Ectodermal cell (in vitro differentiated cells): ENCODE measurements around the gene KIF3A.

Source experiments
- H3K27ac ChIP-seq: 2 replicates; pipeline ENCODE4 v1.7.0; 2013; ENCODE audit warnings: mild to moderate bottlenecking, low read depth, low read length; ENCODE audit not compliant: insufficient read depth, poor library complexity, severe bottlenecking
- H3K27me3 ChIP-seq: 2 replicates; pipeline ENCODE4 v1.7.0; 2013; ENCODE audit warnings: mild to moderate bottlenecking, low read length; ENCODE audit not compliant: insufficient read depth, control insufficient read depth, poor library complexity, severe bottlenecking
- H3K36me3 ChIP-seq: one replicate; pipeline ENCODE4 v1.7.0; 2013; ENCODE audit warnings: low read length; ENCODE audit not compliant: control insufficient read depth, insufficient read depth
- H3K4me1 ChIP-seq: one replicate; pipeline ENCODE4 v1.7.0; 2013; ENCODE audit warnings: low read length; ENCODE audit not compliant: control insufficient read depth, insufficient read depth
- H3K4me3 ChIP-seq: 2 replicates; pipeline ENCODE4 v1.7.0; 2013; ENCODE audit warnings: low read depth, low read length, control low read depth; ENCODE audit not compliant: insufficient read depth
- H3K9me3 ChIP-seq: 2 replicates; pipeline ENCODE4 v1.7.0; 2013; ENCODE audit warnings: mild to moderate bottlenecking, low read length, moderate library complexity; ENCODE audit not compliant: control insufficient read depth
- WGBS, 2 experiments: methylation state at CpG; one replicate each; pipeline ENCODE4 v1.1.7; 2013; ENCODE audit warnings: missing lambda C conversion rate in 2 of 2; 5-methylcytosine and 5-hydroxymethylcytosine counted together

The KIF3A gene

DNA sequence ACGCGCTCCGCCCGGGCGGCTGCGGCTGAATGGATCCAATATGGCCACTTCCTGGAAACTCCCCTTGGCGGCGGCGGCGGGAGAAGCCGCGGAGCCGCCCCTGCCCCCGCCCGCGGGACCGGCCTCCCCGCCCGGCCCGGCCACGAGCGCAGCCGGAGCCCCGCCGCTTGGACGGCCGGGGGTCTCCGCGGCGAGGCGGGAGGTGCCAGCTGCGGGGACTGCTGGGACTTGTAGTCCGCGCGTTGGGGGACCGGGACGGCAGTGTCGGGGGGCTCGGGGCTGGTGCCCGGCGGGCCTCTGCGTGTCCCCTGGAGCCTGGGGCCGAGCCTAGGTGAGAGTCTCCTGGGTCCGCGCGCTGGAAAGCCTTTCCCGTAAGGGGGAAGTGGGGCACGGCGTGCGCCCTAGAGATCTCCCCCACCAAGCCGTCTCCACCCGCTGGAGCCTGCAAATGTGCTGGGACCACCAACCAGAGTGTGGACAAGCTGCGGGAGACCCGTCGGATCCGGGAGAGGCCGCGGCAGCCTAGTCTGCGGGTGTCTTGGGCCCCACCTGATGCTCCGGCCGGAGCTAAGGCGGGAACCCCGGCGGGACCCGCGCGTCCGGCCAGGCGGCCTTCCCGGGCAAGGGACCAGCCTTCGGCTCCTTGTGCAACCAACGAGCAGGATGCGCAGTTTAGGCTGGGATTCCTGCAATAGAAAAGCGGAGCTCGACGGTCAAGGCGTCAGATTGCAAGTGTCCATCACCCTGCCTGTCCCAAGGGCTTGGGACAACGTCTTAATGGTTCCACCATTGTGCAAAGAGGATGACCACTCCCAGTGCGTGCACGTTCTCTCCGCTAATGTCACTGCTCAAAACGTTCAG lies 40.1 kb upstream of the KIF3A start, which contains the start of gene SEPTIN8:
Gene SEPTIN8 (minus strand): TSS at position 31 of the 861 bp plus-strand sequence. CDS start 102 bp downstream, outside the sequence.
- H3K36me3 ChIP-seq, result no peaks in the 10 kb centered on the region
- 9 to 11% methylated on average over 82 of the region's 82 CpGs for WGBS, 2 experiments
- peaks cover 12% of the 10 kb centered on the region for H3K4me1 ChIP-seq
- H3K27me3 ChIP-seq, result peaks cover 42% of the 10 kb centered on the region
- peak within 1 kb of the TSS; percentile 67 for H3K4me3 ChIP-seq
- no peaks in the 10 kb centered on the region for H3K9me3 ChIP-seq
- H3K27ac ChIP-seq, result no peak within 1 kb of the TSS

DNA sequence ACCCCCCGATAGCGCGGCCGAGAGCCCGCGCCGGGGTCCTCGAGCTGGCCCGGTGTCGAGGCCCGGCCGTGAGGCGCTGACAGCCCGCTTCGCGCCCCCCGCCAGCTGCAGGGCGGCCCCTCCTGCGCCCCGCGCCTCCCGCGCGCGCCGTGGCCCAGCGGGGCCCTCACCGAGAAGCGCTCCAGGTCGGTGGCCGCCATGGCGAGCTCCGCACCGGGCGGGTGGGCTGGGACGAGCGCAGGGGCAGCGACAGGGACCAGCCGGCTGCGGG lies 39.5 kb upstream of the KIF3A start:
- Histone ChIP-seq H3K27ac (no peak overlapping the region), H3K4me1 (peaks cover 17% of the 10 kb centered on the region), H3K9me3 (no peaks in the 10 kb centered on the region), H3K27me3 (peaks cover 39% of the 10 kb centered on the region), H3K4me3 (peak overlapping the region; percentile 67), H3K36me3 (no peaks in the 10 kb centered on the region)
- 0% methylated on average over 40 of the region's 40 CpGs for WGBS, 2 experiments

DNA sequence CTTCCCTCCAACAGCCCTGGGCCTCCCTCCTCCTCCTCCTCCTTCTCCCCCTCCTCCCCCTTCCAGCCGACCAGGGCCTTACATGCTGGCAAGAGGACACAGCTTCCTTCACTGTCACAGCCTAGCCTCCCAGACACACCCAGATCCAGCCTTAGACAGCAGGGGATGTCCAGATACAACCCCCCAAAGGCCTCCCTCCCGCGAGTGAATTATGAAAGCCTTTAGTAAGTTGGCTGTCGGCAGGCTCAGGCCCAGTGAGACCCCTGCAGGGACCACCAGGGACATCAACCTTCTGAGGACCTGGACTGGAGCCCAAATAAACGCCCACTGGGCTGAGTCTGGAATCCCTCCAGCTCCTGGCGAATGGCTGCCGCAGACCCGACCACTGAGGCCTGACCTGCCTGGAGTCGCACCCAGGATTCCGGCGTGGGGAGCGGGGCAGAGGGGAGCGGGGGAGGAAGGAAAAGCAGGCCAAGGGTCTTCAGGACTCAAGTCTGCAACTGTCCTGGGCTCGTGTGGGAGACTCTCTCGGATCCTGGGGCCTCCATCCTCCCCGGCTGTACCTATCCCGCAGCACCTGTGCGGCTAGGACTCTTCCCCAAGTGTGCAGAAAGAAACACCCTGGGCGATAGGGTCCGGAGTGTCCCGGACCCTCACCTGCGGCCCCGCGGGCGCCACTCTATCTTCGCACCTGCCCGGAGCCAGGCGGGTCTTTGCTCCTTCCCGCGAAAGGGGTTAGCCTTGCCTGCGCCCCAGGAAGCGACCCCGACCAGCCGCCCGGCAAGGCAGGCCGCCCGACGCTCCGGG lies 39.0 kb upstream of the KIF3A start:
- 3 to 4% methylated on average over 39 of the region's 39 CpGs for WGBS, 2 experiments
- Histone ChIP-seq H3K4me3 (peak overlapping the region; percentile 67), H3K4me1 (peaks cover 18% of the 10 kb centered on the region), H3K27ac (no peak overlapping the region), H3K27me3 (peaks cover 39% of the 10 kb centered on the region), H3K9me3 (no peaks in the 10 kb centered on the region), H3K36me3 (no peaks in the 10 kb centered on the region)

DNA sequence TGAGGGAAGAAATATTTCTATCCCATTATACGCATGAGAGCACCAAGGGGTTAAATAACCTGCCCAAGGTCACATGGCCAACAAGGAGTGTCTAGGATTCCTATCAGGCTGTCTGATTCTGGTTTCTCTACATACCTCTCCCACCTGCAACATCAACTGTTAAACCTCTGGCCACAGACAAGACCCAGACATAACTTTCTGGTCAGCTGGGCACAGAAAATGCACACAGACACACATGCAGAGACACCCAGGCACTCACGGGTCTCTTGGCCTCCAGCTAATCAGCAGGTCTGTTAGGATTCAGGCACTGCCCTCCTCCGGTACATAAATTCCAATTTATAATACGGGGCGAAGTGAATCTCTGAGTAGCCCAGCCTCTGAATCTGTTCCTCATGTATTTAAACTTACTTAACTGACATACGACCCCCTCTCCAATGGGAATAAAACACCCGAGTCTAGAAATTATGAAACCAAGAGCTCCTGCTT lies 38.2 kb upstream of the KIF3A start:
- H3K4me1 ChIP-seq, result peaks cover 20% of the 10 kb centered on the region
- H3K27ac ChIP-seq, result no peak overlapping the region
- H3K27me3 ChIP-seq, result peaks cover 39% of the 10 kb centered on the region
- H3K36me3 ChIP-seq, result no peaks in the 10 kb centered on the region
- no peak overlapping the region for H3K4me3 ChIP-seq
- WGBS, 2 experiments, result 86 to 94% methylated on average over 7 of the region's 7 CpGs
- H3K9me3 ChIP-seq, result no peaks in the 10 kb centered on the region

DNA sequence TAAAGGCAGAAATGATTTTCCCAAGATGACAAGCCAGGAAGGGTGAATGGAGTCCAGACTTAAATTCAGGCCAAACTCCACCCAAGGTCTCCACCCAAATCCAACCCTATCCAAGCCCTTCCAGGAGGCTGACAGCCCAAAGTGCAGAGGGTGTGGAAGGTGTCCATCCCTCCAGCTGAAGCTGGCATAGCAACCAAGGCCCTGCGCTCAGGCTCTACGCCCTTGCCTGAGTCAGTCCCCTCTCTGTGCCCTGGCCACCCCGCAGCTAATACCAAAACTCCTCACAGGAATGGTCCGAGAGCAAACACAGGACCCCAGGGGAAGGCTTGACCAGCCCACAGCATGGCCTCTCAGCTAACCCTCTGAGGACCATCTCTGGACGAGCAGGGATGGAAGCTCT lies 37.5 kb upstream of the KIF3A start:
- H3K27ac ChIP-seq, result no peak overlapping the region
- H3K9me3 ChIP-seq, result no peaks in the 10 kb centered on the region
- H3K4me1 ChIP-seq, result peaks cover 20% of the 10 kb centered on the region
- H3K36me3 ChIP-seq, result no peaks in the 10 kb centered on the region
- 93 to 95% methylated on average over 5 of the region's 5 CpGs for WGBS, 2 experiments
- no peak overlapping the region for H3K4me3 ChIP-seq
- H3K27me3 ChIP-seq, result peaks cover 37% of the 10 kb centered on the region

DNA sequence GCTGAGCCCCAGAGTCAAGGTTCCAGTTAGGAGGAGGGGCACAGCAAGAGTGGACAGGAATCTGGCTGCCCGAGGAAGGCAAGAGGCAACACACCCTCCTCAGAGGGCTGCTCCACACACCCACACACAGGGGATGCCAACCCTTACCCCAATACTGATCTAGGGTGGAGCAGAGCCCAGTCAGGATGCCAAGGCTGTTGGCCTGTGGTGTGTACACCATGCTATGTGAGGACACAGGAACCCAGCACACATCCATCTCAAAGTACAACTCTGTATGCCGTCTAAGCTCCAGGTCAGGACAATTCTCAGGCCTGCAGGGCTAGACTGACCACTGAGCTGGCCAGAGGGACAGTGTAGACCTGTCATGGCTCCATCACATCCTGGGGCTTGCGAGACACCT lies 37.1 kb upstream of the KIF3A start:
- no peak overlapping the region for H3K4me3 ChIP-seq
- WGBS, 2 experiments, result 84 to 91% methylated on average over 3 of the region's 3 CpGs
- H3K27me3 ChIP-seq, result peaks cover 32% of the 10 kb centered on the region

DNA sequence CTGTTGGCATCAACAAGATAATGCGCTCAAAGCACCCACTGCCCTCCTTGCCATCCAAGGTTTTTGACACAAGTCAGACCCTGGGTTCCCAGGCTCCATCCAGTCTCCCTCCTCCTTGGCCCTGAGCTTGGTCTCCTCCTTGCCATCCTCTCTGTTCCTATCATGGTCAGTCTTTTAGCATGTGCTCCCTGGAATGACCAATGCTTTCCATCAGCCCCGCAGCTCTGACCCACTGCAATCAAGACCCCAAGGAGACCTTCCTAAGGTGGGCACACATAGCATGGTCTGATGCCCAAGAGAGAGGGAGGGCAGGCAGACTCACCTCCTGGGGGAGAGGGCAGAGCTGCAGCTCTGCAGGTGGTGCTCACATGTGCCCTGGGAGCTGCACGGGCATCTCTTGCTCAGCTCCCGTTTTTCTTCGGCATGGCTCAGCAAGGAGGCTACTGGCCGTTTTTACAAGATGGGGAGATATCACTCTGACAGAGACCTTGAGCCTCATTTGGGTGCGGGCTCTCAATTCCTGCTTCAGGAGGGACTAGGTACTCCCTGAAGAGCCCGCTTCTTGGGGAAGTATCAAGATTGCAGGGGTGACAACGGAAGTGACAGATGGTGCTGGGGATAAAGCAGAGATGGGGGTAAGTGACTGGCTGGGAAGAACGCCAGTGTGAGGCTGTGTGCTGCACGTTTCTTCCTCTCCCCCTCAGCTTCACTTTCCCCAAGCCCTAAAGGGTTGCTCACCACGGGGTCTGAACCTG lies 36.4 kb upstream of the KIF3A start:
- Histone ChIP-seq H3K27me3 (peaks cover 26% of the 10 kb centered on the region), H3K4me3 (no peak overlapping the region), H3K9me3 (no peaks in the 10 kb centered on the region), H3K27ac (no peak overlapping the region), H3K36me3 (no peaks in the 10 kb centered on the region), H3K4me1 (peaks cover 20% of the 10 kb centered on the region)
- 91 to 92% methylated on average over 12 of the region's 12 CpGs for WGBS, 2 experiments

More for the DNA sequence above, 37.1 kb upstream of the KIF3A start:
- no peak overlapping the region for H3K27ac ChIP-seq
- no peaks in the 10 kb centered on the region for H3K9me3 ChIP-seq
- peaks cover 20% of the 10 kb centered on the region for H3K4me1 ChIP-seq
- no peaks in the 10 kb centered on the region for H3K36me3 ChIP-seq

DNA sequence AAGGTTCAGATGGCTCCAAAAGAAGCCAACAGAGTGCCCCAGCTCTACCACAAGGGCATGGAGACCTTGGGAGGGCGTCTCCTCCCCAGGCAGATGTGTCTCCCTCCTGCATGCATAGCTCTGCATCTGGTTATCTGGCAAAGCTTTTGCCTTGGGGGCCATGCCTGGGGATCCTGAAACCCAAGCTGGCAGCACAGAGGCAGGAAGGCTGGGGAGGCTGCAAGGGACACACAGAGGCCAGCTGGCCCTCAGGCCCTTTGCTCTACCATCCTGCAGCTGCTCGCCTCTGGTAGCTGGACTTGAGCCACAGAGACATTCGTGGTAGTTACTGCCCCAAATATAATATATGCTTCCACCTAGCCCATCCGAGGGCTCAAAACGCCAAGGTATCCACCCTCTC lies 35.8 kb upstream of the KIF3A start:
- no peaks in the 10 kb centered on the region for H3K9me3 ChIP-seq
- H3K4me3 ChIP-seq, result no peak overlapping the region
- peaks cover 20% of the 10 kb centered on the region for H3K4me1 ChIP-seq
- 91 to 95% methylated on average over 5 of the region's 5 CpGs for WGBS, 2 experiments
- no peak overlapping the region for H3K27ac ChIP-seq
- H3K36me3 ChIP-seq, result no peaks in the 10 kb centered on the region
- peaks cover 19% of the 10 kb centered on the region for H3K27me3 ChIP-seq

DNA sequence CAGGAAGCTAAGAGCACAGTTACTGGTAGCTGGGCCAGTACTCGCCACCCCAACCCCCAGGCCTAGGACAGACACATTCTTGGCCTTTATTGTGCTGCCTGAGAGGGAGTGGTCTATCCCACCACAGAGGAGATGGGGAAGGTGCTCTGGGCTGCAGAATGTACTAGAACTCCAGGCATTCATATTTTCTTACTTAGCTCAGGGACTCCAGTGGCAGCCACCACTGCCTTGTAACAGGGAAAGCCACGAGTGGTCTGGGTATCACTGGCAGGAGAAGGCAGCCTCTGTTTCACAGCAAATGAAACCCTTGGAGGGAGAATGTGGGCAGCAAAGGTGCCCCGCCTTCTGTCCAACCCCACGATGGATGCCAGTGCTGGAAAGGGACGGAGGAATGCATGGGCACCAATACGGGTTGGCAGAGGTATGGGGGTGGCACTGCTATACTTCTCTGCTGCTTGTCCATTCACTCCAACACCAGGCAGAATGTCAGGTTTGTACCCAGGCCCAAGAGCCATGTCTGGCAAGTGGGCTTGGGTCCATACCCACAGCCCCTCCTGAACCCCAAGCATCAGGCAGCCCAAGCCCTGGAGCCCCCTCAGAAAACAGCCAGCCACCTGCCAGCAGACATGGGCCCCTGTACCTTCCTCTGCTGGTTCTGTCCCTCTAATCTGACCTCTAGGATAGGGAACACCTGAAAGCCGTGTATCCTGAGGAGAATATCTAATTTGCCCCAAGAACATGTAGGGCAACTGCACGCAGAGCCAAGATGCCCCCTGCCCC lies 35.1 kb upstream of the KIF3A start:
- H3K36me3 ChIP-seq, result no peaks in the 10 kb centered on the region
- H3K27me3 ChIP-seq, result peaks cover 13% of the 10 kb centered on the region
- no peaks in the 10 kb centered on the region for H3K9me3 ChIP-seq
- no peak overlapping the region for H3K27ac ChIP-seq
- peaks cover 17% of the 10 kb centered on the region for H3K4me1 ChIP-seq
- 90 to 93% methylated on average over 8 of the region's 8 CpGs for WGBS, 2 experiments
- no peak overlapping the region for H3K4me3 ChIP-seq
